ENCODE data around the gene GALNT9.
"Not testable (repeated sequence)": the region's sequence is repeated elsewhere in the genome, so short reads cannot be mapped to it uniquely, and the experiment has no call there.

Gene GALNT9

DNA sequence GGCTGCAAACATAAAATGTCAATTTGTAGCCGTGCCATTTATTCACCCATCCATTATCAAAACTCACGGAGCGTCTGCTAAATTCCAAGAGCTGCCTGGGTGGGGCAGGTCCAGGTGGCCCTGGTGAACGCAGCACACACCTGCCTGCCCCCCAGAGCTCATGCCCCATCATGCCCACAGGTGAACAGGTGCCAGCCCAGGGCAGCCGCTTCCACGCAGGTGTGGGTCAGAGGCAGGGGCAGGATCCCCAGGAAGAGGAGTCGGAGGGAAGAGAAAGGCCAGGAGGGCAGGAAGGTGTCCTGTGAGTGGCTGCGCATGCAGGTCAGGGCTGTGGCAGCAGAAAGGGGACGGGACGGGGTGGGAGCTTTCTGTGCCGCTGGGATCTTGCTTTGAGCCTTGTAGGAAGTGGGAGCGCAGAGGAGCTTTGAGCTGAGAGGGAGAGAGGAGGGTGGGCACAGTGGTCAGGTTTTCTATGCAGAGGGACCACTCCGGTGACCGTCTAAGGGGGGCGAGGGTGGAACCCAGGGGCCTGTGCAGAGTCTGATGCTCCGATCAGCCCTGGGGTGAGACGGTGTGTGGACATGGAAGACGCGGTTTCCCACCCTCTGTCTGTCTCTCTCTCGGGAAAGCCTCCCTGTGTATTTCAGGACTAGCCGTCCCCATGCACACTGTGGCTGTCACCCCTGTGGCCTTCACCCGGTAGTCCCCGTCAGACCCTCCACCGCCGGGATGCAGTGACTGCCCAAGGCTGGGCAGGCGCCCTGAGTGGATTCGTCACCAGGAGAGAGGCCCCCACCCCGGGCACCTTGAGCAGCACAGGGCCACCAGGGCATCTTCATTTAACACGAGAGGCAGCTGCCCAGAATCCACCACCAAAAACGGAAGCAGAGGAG, 26.7 kb downstream of the GALNT9 start:
- H3K4me3 ChIP-seq (ENCODE audit: severe bottlenecking): no peak overlapping the region
- DNase-seq (ENCODE audit: low spot score) (peak; percentile 56), ATAC-seq (ENCODE audit: low read depth) (no peak; the same call in 2 of the 3 replicates)
- TF ChIP-seq, protein P1, sequence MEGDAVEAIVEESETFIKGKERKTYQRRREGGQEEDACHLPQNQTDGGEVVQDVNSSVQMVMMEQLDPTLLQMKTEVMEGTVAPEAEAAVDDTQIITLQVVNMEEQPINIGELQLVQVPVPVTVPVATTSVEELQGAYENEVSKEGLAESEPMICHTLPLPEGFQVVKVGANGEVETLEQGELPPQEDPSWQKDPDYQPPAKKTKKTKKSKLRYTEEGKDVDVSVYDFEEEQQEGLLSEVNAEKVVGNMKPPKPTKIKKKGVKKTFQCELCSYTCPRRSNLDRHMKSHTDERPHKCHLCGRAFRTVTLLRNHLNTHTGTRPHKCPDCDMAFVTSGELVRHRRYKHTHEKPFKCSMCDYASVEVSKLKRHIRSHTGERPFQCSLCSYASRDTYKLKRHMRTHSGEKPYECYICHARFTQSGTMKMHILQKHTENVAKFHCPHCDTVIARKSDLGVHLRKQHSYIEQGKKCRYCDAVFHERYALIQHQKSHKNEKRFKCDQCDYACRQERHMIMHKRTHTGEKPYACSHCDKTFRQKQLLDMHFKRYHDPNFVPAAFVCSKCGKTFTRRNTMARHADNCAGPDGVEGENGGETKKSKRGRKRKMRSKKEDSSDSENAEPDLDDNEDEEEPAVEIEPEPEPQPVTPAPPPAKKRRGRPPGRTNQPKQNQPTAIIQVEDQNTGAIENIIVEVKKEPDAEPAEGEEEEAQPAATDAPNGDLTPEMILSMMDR (IDR thresholded peaks at IDR 0.05; ENCODE audit: poor library complexity, severe bottlenecking): no peak
- H3K9me3 ChIP-seq (ENCODE audit: severe bottlenecking): no peaks in the 10 kb centered on the region
- no peaks in the 10 kb centered on the region for H3K36me3 ChIP-seq (ENCODE audit: low read depth)
- no peaks in the 10 kb centered on the region for H3K4me1 ChIP-seq (ENCODE audit: insufficient read depth, poor library complexity, severe bottlenecking)
- H3K27ac ChIP-seq (ENCODE audit: poor library complexity, severe bottlenecking): no peak overlapping the region
- H3K27me3 ChIP-seq (ENCODE audit: insufficient read depth, poor library complexity, severe bottlenecking): no peaks in the 10 kb centered on the region

- H3K4me3 ChIP-seq (ENCODE audit: severe bottlenecking): no peak overlapping the region
- H3K4me1 ChIP-seq (ENCODE audit: insufficient read depth, poor library complexity, severe bottlenecking): no peaks in the 10 kb centered on the region
- DNase-seq (ENCODE audit: low spot score) (peak; percentile 39), ATAC-seq (ENCODE audit: low read depth) (no peak)
- H3K27me3 ChIP-seq (ENCODE audit: insufficient read depth, poor library complexity, severe bottlenecking): peaks cover 3% of the 10 kb centered on the region
- no peaks in the 10 kb centered on the region for H3K36me3 ChIP-seq (ENCODE audit: low read depth)
- H3K9me3 ChIP-seq (ENCODE audit: severe bottlenecking): no peaks in the 10 kb centered on the region
- H3K27ac ChIP-seq (ENCODE audit: poor library complexity, severe bottlenecking): no peak overlapping the region
- TF ChIP-seq, protein P1 (IDR thresholded peaks at IDR 0.05; ENCODE audit: poor library complexity, severe bottlenecking): no peak
Measured at GRCh38 chr12:132300789-132301722, 28.3 kb downstream of the GALNT9 start.

GRCh38 chr12:132296063-132296462, 33.3 kb downstream of the GALNT9 start:
- H3K27me3 ChIP-seq (ENCODE audit: insufficient read depth, poor library complexity, severe bottlenecking): peaks cover 3% of the 10 kb centered on the region
- no peak for ATAC-seq (ENCODE audit: low read depth)
- H3K4me1 ChIP-seq (ENCODE audit: insufficient read depth, poor library complexity, severe bottlenecking): no peaks in the 10 kb centered on the region
- TF ChIP-seq, protein P1 (IDR thresholded peaks at IDR 0.05; ENCODE audit: poor library complexity, severe bottlenecking): no peak
- H3K9me3 ChIP-seq (ENCODE audit: severe bottlenecking): no peaks in the 10 kb centered on the region
- H3K27ac ChIP-seq (ENCODE audit: poor library complexity, severe bottlenecking): no peak overlapping the region
- H3K4me3 ChIP-seq (ENCODE audit: severe bottlenecking): no peak overlapping the region
- DNase-seq (ENCODE audit: low spot score): peak; percentile 30
- no peaks in the 10 kb centered on the region for H3K36me3 ChIP-seq (ENCODE audit: low read depth)

GRCh38 chr12:132295561-132295960, 33.8 kb downstream of the GALNT9 start:
- H3K4me1 ChIP-seq (ENCODE audit: insufficient read depth, poor library complexity, severe bottlenecking); ATAC-seq (ENCODE audit: low read depth); H3K27me3 ChIP-seq (ENCODE audit: insufficient read depth, poor library complexity, severe bottlenecking); H3K36me3 ChIP-seq (ENCODE audit: low read depth); H3K27ac ChIP-seq (ENCODE audit: poor library complexity, severe bottlenecking); H3K4me3 ChIP-seq (ENCODE audit: severe bottlenecking); H3K9me3 ChIP-seq (ENCODE audit: severe bottlenecking): not testable (repeated sequence)
- peak; percentile 46 for DNase-seq (ENCODE audit: low spot score)

- H3K4me1 ChIP-seq (ENCODE audit: insufficient read depth, poor library complexity, severe bottlenecking): no peaks in the 10 kb centered on the region
- no peak overlapping the region for H3K4me3 ChIP-seq (ENCODE audit: severe bottlenecking)
- TF ChIP-seq, protein P1 (IDR thresholded peaks at IDR 0.05; ENCODE audit: poor library complexity, severe bottlenecking): no peak
- no peaks in the 10 kb centered on the region for H3K9me3 ChIP-seq (ENCODE audit: severe bottlenecking)
- ATAC-seq (ENCODE audit: low read depth) (no peak), DNase-seq (ENCODE audit: low spot score) (peak; percentile 48)
- H3K27me3 ChIP-seq (ENCODE audit: insufficient read depth, poor library complexity, severe bottlenecking): peaks cover 3% of the 10 kb centered on the region
- H3K27ac ChIP-seq (ENCODE audit: poor library complexity, severe bottlenecking): no peak overlapping the region
- H3K36me3 ChIP-seq (ENCODE audit: low read depth): no peaks in the 10 kb centered on the region
Measured at GRCh38 chr12:132295101-132295526, 34.3 kb downstream of the GALNT9 start.
